DLD1 (cell line): ENCODE data around the gene SNX25.

Source experiments
- in situ Hi-C: cut with HindIII; loops from 2 replicates; pipeline ENCODE4 v1.10.0; 2017; ENCODE audit warnings: low sequenced_read_pairs

SNX25 gene

GRCh38 chr4:185395238-185395955 lies 186.0 kb downstream of the SNX25 start, which contains the start of gene LRP2BP:
Gene LRP2BP (minus strand): TSS chr4:185395924. CDS start chr4:185378186, 17,738 bp downstream.
- in situ Hi-C loops, result loop anchor here (25.0 kb wide), 1 partner anchor 208 kb away; no protein-coding TSS in a partner anchor

- in situ Hi-C loops, result loop anchor here (25.0 kb wide), 1 partner anchor 209 kb away; no protein-coding TSS in a partner anchor
These were observed 186.7 kb downstream of the SNX25 start for GRCh38 chr4:185395956-185396723.

DNA sequence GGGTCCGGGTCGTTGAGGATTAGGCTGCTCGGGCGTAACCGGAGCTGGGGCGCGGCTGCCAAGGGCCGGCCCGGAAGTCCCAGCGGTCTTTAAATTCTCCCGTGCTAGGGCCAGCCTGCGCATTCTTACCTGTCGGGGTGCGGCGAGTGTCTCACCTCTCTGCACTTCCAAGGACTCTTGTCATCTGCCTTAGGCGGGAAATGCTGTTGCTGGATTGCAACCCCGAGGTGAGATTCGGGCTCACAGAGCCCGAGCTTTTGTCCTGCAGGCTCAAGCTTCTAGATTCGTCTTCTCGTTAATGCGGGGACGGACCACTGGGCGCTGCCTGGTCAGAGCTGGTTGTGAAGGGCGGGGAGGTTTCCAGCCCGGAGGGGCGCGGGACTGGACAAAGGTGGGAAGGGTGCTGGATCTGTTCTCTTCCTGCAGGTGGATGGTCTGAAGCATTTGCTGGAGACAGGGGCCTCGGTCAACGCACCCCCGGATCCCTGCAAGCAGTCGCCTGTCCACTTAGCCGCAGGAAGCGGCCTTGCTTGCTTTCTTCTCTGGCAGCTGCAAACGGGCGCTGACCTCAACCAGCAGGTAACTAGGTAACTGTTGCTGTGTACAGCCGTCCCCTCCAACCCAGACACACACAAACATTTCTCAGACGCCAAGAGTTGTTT lies 187.5 kb downstream of the SNX25 start, which contains the start of gene ANKRD37:
TSS of gene ANKRD37 (plus strand) at position 118 of the 662 bp plus-strand sequence. CDS start at position 201, 83 bp downstream.
- in situ Hi-C loops, result loop anchor here (25.0 kb wide), 1 partner anchor 210 kb away; no protein-coding TSS in a partner anchor

GRCh38 chr4:185398618-185399017 lies 189.2 kb downstream of the SNX25 start:
- in situ Hi-C loops, result loop anchor here (25.0 kb wide), 1 partner anchor 211 kb away; no protein-coding TSS in a partner anchor

GRCh38 chr4:185399466-185399865 lies 190.1 kb downstream of the SNX25 start:
- in situ Hi-C loops, result loop anchor here (25.0 kb wide), 1 partner anchor 212 kb away; no protein-coding TSS in a partner anchor

DNA sequence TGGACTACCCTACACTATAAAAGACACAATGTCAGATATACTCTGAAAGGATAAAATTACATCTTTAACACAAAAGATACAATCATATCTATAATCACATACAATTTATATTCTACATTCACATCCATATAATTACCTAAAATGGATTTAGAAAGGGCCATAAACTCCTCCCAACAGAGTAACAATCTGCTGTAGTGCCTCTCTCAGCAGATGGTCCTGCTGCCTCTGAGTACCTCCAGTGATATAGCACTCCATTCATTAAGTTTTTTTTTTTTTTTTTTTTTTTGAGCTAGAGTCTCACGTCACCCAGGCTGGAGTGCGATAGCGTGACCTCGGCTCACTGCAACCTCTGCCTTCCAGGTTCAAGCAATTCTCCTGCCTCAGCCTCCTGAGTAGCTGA lies 194.6 kb downstream of the SNX25 start:
- in situ Hi-C loops, result no loop called here

DNA sequence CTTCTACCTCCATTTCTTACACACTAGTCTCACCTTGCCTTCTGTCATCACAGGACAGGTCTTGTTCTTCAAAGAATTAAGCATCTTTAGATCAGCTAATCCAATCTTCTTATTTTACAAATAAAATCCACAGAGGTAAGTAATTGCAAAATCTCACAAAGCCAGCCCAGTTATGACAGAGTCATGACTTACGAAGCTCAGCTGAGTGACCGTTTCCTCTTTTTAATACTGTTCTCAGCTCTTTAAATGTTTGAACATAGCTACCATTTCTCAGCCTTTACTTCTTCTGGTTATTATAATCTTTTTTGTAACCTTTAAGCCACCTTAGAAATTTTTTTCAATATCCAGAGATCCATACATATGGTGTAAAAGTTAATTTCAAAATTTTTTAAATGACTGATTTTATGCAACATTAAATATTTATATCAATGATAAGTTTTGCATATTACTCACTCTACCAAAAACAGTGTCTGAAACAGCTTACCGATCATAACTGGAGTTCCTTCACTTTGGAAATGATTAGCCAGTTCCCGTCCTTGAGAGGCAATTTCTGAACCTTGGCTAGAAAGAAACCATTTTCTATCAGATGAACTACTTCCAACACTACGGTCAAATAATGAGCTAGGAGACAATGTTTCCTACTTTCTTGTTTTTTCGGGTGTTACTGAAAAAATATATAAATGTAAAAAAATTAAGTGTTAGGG lies 196.1 kb downstream of the SNX25 start:
- in situ Hi-C loops, result no loop called here

DNA sequence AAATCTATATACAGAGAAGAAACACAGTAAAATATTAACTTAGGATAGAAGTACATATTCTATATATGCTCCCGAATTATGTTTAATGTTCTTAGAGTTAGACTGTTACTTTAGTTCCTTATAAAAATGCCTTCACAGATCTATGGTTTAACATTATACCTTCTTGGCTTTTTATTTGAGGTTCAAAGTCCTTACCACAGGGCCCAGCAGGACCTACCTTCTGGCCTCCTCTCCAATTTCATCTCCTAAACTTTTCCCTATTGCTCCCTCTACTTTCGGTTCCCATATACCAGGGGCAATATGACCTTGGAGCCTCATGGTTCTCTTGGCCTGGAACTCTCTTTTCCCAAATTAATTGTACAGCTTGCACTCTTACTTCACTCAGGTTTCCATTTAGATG lies 199.0 kb downstream of the SNX25 start:
- in situ Hi-C loops, result no loop called here

- in situ Hi-C loops, result no loop called here
These were observed 202.5 kb downstream of the SNX25 start for GRCh38 chr4:185411849-185412248.

DNA sequence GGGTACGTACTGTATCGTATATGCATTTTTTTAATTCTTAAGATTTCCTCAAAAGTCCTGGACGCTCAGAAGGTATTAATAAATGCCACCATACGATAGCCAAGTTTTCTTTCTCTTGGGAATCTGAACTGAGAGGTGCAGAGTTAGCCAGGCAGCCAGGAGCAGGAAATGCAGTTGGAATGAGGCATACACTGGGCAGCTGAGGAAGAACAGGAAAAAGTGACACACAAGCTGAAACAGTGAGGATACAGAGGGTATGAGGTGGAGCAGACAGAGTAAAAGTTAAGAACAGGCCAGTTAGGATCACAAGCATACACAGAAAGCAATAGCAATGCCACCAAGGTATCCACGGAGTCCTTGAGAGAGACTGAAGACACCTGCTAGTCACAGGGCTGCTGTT lies 203.0 kb downstream of the SNX25 start:
- in situ Hi-C loops, result no loop called here
